Kidney (tissue), 14 donors: Measurements from ENCODE around the gene TPRN. TPM values are rescaled to one million over a fixed set of nuclear protein-coding genes. Genes with fewer than 3 reads are reported as not detected.

Experiments used
- DNase-seq, 5 donors: peaks; one replicate each; pipeline ENCODE4 v3.0.0-alpha.2; 2013 to 2020
- FAIRE-seq: peaks from 2 replicates; lab custom pipeline; 2012; peaks lifted over from hg19 to GRCh38; lab: Jason Lieb, UNC
- H3K27ac ChIP-seq, 2 donors: one replicate each; pipeline ENCODE4 v1.7.0; 2013; ENCODE audit warnings: low read depth in 2 of 2, low read length in 2 of 2, inconsistent platforms in 1 of 2
- H3K27me3 ChIP-seq: one replicate; pipeline ENCODE4 v1.7.1; 2013; ENCODE audit warnings: low read length, inconsistent platforms; ENCODE audit not compliant: control insufficient read depth, insufficient read depth
- H3K36me3 ChIP-seq, 3 donors: one replicate each; pipeline versions ENCODE4 v1.7.0 to v1.7.1; 2013; ENCODE audit warnings: low read length in 3 of 3, control low read depth in 1 of 3, inconsistent platforms in 1 of 3; ENCODE audit not compliant: insufficient read depth in 3 of 3, control insufficient read depth in 2 of 3
- H3K4me1 ChIP-seq, 3 donors: one replicate each; pipeline versions ENCODE4 v1.7.0 to v1.7.1; 2013; ENCODE audit warnings: low read length in 3 of 3, inconsistent platforms in 1 of 3, low read depth in 1 of 3; ENCODE audit not compliant: control insufficient read depth in 2 of 3, insufficient read depth in 2 of 3
- H3K4me3 ChIP-seq, 3 donors: one replicate each; pipeline versions ENCODE4 v1.7.0 to v1.8.1; 2013; ENCODE audit warnings: low read length in 3 of 3, control low read depth in 1 of 3, inconsistent platforms in 1 of 3
- H3K9ac ChIP-seq, 3 donors: one replicate each; pipeline versions ENCODE4 v1.7.0 to v1.7.1; 2013; ENCODE audit warnings: low read length in 3 of 3, control low read depth in 1 of 3, inconsistent platforms in 1 of 3
- H3K9me3 ChIP-seq, 3 donors: one replicate each; pipeline versions ENCODE4 v1.7.0 to v1.7.1; 2013; ENCODE audit warnings: low read length in 3 of 3, control low read depth in 1 of 3, inconsistent platforms in 1 of 3; ENCODE audit not compliant: control insufficient read depth in 2 of 3, insufficient read depth in 1 of 3
- CTCF ChIP-seq: IDR thresholded peaks from 3 replicates; pipeline ENCODE4 v1.5.1; 2012; ENCODE audit warnings: mild to moderate bottlenecking, moderate library complexity, borderline replicate concordance; ENCODE audit not compliant: insufficient read depth; ENCODE audit errors: extremely low read depth
- intact Hi-C: fragments of 100-400 bp; cut with DNase I; formaldehyde crosslinking; loops from one replicate; pipeline ENCODE4 v1.11.1; 2022
- microRNA-seq: library from miRNA; unstranded; fragments of <30 nt; microRNA quantifications from one replicate; pipeline ENCODE4 v1.2.0, GENCODE V29; 2020
- polyA plus RNA-seq: library from polyadenylated mRNA; stranded (reverse); fragments of 350-450 nt; fragmentation: Illumina TruSeq; extraction: RNeasy Lipid Tissue Mini Kit (QIAGEN cat#74804); gene quantifications from one replicate; pipeline ENCODE4 v1.2.3, GENCODE V29; 2014; ENCODE audit warnings: low read depth, low replicate concordance; ENCODE audit not compliant: insufficient read depth
- total RNA-seq: library from RNA; stranded (reverse); fragmentation: NEBNext Ultra II Directional; extraction: Animal tissue kit (Norgen Biotek cat#: 25700); gene quantifications from one replicate; pipeline ENCODE4 v1.2.1, GENCODE V29; 2021
- donor health status: control.
- donor health status: control.
- donor health status: control.
- donor health status: control.
- donor health status: control.
- donor health status: DM: yes; HTN: yes; CAD: no.
- donor health status: Normal renal cell carcinoma (clear cell type).

The TPRN gene
- total and polyA plus RNA-seq, 2 donors from 2014 or later = 47.2 to 49.5 TPM

GRCh38 chr9:137143459-137143858, 57.1 kb downstream of the TPRN start:
- DNase-seq (no peak), FAIRE-seq (no peak)
- Histone ChIP-seq H3K4me1 (no peaks in the 10 kb centered on the region), H3K36me3 (no peaks in the 10 kb centered on the region), H3K27me3 (peaks cover 18% of the 10 kb centered on the region), H3K9me3 (no peaks in the 10 kb centered on the region), H3K4me3 (no peak overlapping the region), H3K9ac (no peak overlapping the region), H3K27ac (no peak overlapping the region)
- intact Hi-C loops = no loop called here
- no peak for TF ChIP-seq CTCF

- DNase-seq (no peak), FAIRE-seq (no peak)
- Histone ChIP-seq H3K9me3 (no peaks in the 10 kb centered on the region), H3K9ac (no peak overlapping the region), H3K4me3 (no peak overlapping the region), H3K27ac (no peak overlapping the region), H3K36me3 (no peaks in the 10 kb centered on the region), H3K4me1 (no peaks in the 10 kb centered on the region), H3K27me3 (peaks cover 24% of the 10 kb centered on the region)
- TF ChIP-seq CTCF = no peak
- intact Hi-C loops = no loop called here
Observed at GRCh38 chr9:137141976-137142936, 58.3 kb downstream of the TPRN start.

Small RNA genes within 50 kb of the gene (microRNA-seq; reads per million reads assigned to microRNA genes)
- not detected for gene MIR3621

Other genes with a start within 250 kb of the TPRN start
Only the 30 nearest of the 32 such genes appear.
- 236 TPM for gene PTGDS, start 223.2 kb downstream of the TPRN start, total RNA-seq
- 709 TPM for gene PTGDS, start 223.2 kb downstream of the TPRN start, polyA plus RNA-seq
- 1.4 TPM for gene LCNL1, start 217.7 kb downstream of the TPRN start, total RNA-seq
- 0.54 TPM for gene LCNL1, start 217.7 kb downstream of the TPRN start, polyA plus RNA-seq
- gene PAXX, start 208.3 kb downstream of the TPRN start, total RNA-seq = 54.2 TPM
- 80.9 TPM for gene PAXX, start 208.3 kb downstream of the TPRN start, polyA plus RNA-seq
- 4.0 TPM for gene CLIC3, start 204.2 kb downstream of the TPRN start, total RNA-seq
- 2.1 TPM for gene CLIC3, start 204.2 kb downstream of the TPRN start, polyA plus RNA-seq
- gene ABCA2, start 172.5 kb downstream of the TPRN start, total RNA-seq = 72.1 TPM
- 39.2 TPM for gene ABCA2, start 172.5 kb downstream of the TPRN start, polyA plus RNA-seq
- 0.60 TPM for gene FUT7, start 168.7 kb downstream of the TPRN start, total RNA-seq
- not detected for gene FUT7, start 168.7 kb downstream of the TPRN start, polyA plus RNA-seq
- 189 TPM for gene NPDC1, start 154.6 kb downstream of the TPRN start, total RNA-seq
- 80.2 TPM for gene NPDC1, start 154.6 kb downstream of the TPRN start, polyA plus RNA-seq
- gene ENTPD2, start 146.7 kb downstream of the TPRN start, total RNA-seq = 9.3 TPM
- gene ENTPD2, start 146.7 kb downstream of the TPRN start, polyA plus RNA-seq = 5.5 TPM
- 2.3 TPM for gene SAPCD2, start 130.2 kb downstream of the TPRN start, total RNA-seq
- 1.7 TPM for gene SAPCD2, start 130.2 kb downstream of the TPRN start, polyA plus RNA-seq
- 12.7 TPM for gene UAP1L1, start 123.2 kb downstream of the TPRN start, total RNA-seq
- 14.4 TPM for gene UAP1L1, start 123.2 kb downstream of the TPRN start, polyA plus RNA-seq
- 63.2 TPM for gene MAN1B1, start 113.8 kb downstream of the TPRN start, total RNA-seq
- 57.3 TPM for gene MAN1B1, start 113.8 kb downstream of the TPRN start, polyA plus RNA-seq
- 164 TPM for gene DPP7, start 86.0 kb downstream of the TPRN start, total RNA-seq
- gene DPP7, start 86.0 kb downstream of the TPRN start, polyA plus RNA-seq = 205 TPM
- 0.47 TPM for gene GRIN1, start 61.6 kb downstream of the TPRN start, total RNA-seq
- gene GRIN1, start 61.6 kb downstream of the TPRN start, polyA plus RNA-seq = not detected
- gene LRRC26, start 30.7 kb downstream of the TPRN start, total RNA-seq = 0.25 TPM
- not detected for gene LRRC26, start 30.7 kb downstream of the TPRN start, polyA plus RNA-seq
- not detected for gene TMEM210, start 28.7 kb downstream of the TPRN start, total RNA-seq
- gene TMEM210, start 28.7 kb downstream of the TPRN start, polyA plus RNA-seq = not detected
- 57.2 TPM for gene ANAPC2, start 12.2 kb downstream of the TPRN start, total RNA-seq
- gene ANAPC2, start 12.2 kb downstream of the TPRN start, polyA plus RNA-seq = 19.9 TPM
- gene SSNA1, start 12.1 kb downstream of the TPRN start, total RNA-seq = 52.5 TPM
- 131 TPM for gene SSNA1, start 12.1 kb downstream of the TPRN start, polyA plus RNA-seq
- 36.3 TPM for gene TMEM203, start 4.9 kb upstream of the TPRN start, total RNA-seq
- gene TMEM203, start 4.9 kb upstream of the TPRN start, polyA plus RNA-seq = 53.5 TPM
- gene NDOR1, start 5.0 kb upstream of the TPRN start, total RNA-seq = 17.8 TPM
- 5.9 TPM for gene NDOR1, start 5.0 kb upstream of the TPRN start, polyA plus RNA-seq
- gene RNF208, start 21.5 kb upstream of the TPRN start, total RNA-seq = 7.0 TPM
- gene RNF208, start 21.5 kb upstream of the TPRN start, polyA plus RNA-seq = 22.8 TPM
- 0.94 TPM for gene CYSRT1, start 24.4 kb upstream of the TPRN start, total RNA-seq
- gene CYSRT1, start 24.4 kb upstream of the TPRN start, polyA plus RNA-seq = 1.3 TPM
- gene RNF224, start 26.8 kb upstream of the TPRN start, total RNA-seq = 0.85 TPM
- gene RNF224, start 26.8 kb upstream of the TPRN start, polyA plus RNA-seq = 0.80 TPM
- gene SLC34A3, start 30.2 kb upstream of the TPRN start, total RNA-seq = 0.13 TPM
- gene SLC34A3, start 30.2 kb upstream of the TPRN start, polyA plus RNA-seq = 36.0 TPM
- gene TUBB4B, start 40.5 kb upstream of the TPRN start, total RNA-seq = 258 TPM
- gene TUBB4B, start 40.5 kb upstream of the TPRN start, polyA plus RNA-seq = 394 TPM
- gene STPG3, start 50.5 kb upstream of the TPRN start, total RNA-seq = 0.38 TPM
- gene STPG3, start 50.5 kb upstream of the TPRN start, polyA plus RNA-seq = not detected
- gene NELFB, start 54.6 kb upstream of the TPRN start, total RNA-seq = 57.3 TPM
- gene NELFB, start 54.6 kb upstream of the TPRN start, polyA plus RNA-seq = 43.8 TPM
- 23.8 TPM for gene TOR4A, start 77.0 kb upstream of the TPRN start, total RNA-seq
- 4.9 TPM for gene TOR4A, start 77.0 kb upstream of the TPRN start, polyA plus RNA-seq
- 4.7 TPM for gene NRARP, start 101.5 kb upstream of the TPRN start, total RNA-seq
- 1.7 TPM for gene NRARP, start 101.5 kb upstream of the TPRN start, polyA plus RNA-seq
- gene EXD3, start 222.4 kb upstream of the TPRN start, total RNA-seq = 44.5 TPM
- 18.9 TPM for gene EXD3, start 222.4 kb upstream of the TPRN start, polyA plus RNA-seq
- 21.8 TPM for gene NOXA1, start 222.7 kb upstream of the TPRN start, total RNA-seq
- gene NOXA1, start 222.7 kb upstream of the TPRN start, polyA plus RNA-seq = 19.1 TPM